PC-3 (cell line): ENCODE results near the gene PCDHGC3.

Source experiments
- CTCF ChIP-seq: fragments of 300-600 bp; sonication (generic); conservative IDR thresholded peaks from 2 replicates; pipeline ENCODE4 v1.5.1; 2017; ENCODE audit warnings: antibody characterized with exemption, low read depth, mild to moderate bottlenecking, low read length
- EZH2phosphoT487 ChIP-seq: fragments of 300-600 bp; sonication (generic); IDR thresholded peaks from 2 replicates; pipeline ENCODE4 v1.6.1; 2018; ENCODE audit warnings: mild to moderate bottlenecking, antibody characterized with exemption, low read length, borderline replicate concordance

GRCh38 chr5:141517312-141517711, 41.5 kb downstream of the PCDHGC3 start:
- no peak for TF ChIP-seq CTCF
- TF ChIP-seq EZH2phosphoT487, result no peak
